ENCODE data around the gene UIMC1. TPM values are rescaled to one million over a fixed set of nuclear protein-coding genes. Genes with fewer than 3 reads are reported as not detected.
A peak's percentile ranks its signal among the peaks of the same experiment; 100 is the strongest.
"Not testable (repeated sequence)": the region's sequence is repeated elsewhere in the genome, so short reads cannot be mapped to it uniquely, and the experiment has no call there.

UIMC1 gene
- total RNA-seq, 4 donors from 2014 or later = 40.2 to 56.7 (median 44.6) TPM

DNA sequence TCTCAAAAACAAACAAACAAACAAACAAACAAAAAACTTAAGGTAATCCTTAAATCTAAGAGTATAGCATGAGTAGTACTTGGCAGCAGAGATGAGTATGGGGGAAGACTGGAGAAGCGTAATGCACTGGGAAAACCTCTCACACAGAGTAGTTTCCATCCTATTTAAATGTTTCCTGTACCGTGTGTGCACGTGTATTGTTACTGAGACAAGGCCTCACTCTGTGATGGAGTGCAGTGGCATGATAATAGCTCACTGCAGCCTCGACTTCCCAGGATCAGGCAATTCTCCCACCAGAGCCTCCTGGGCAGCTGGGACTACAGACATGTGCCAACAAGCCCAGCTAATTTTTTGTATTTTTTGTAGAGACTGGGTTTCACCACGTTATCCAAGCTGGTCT is 2.9 kb downstream of the UIMC1 start:
- no peak for DNase-seq (ENCODE audit: low spot score in 2 of 2)
- peaks cover 0 to 23% (median 16%) of the 10 kb centered on the region in 4 donors for H3K4me1 ChIP-seq
- TF ChIP-seq CTCF (IDR thresholded peaks at IDR 0.05) = no peak
- TF ChIP-seq POLR2A (IDR thresholded peaks at IDR 0.05) = no peak
- no peak for TF ChIP-seq EP300 (IDR thresholded peaks at IDR 0.05)
- H3K4me3 ChIP-seq = no peak overlapping the region
- H3K9me3 ChIP-seq = peaks cover 0 to 2% (median 0%) of the 10 kb centered on the region in 4 donors
- H3K36me3 ChIP-seq = no peaks in the 10 kb centered on the region
- WGBS, 2 donors = 64 to 69% methylated on average over 5 of the region's 5 CpGs
- no peaks in the 10 kb centered on the region for H3K27me3 ChIP-seq
- no peak overlapping the region for H3K27ac ChIP-seq

- H3K27ac ChIP-seq; H3K36me3 ChIP-seq; H3K27me3 ChIP-seq; H3K4me3 ChIP-seq; DNase-seq (ENCODE audit: low spot score in 2 of 2); H3K9me3 ChIP-seq: not testable (repeated sequence)
- peaks cover 0 to 17% (median 5%) of the 10 kb centered on the region in 4 donors for H3K4me1 ChIP-seq
Measured at GRCh38 chr5:176999526-176999925, 7.1 kb downstream of the UIMC1 start.

DNA sequence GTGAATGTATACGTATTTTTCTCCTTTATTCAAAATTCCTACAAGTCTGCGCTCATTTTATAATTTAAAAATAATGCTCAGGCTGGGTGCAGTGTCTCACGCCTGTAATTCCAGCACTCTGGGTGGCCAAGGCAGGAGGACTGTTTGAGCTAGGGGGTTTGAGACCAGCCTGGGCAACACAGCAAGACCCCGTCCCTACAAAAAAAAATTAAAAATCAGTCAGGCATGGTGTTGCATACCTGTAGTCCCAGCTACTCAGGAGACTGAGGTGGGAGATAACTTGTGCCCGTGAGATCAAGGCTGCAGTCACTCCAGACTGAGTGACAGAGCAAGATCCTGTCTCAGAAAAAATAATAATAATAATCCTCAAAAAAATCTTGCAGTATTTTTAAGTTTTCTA is 7.8 kb downstream of the UIMC1 start:
- Histone ChIP-seq H3K4me3 (no peak overlapping the region), H3K27me3 (no peaks in the 10 kb centered on the region), H3K9me3 (peaks cover 0 to 14% (median 0%) of the 10 kb centered on the region in 4 donors), H3K27ac (no peak overlapping the region), H3K4me1 (peaks cover 0 to 10% (median 2%) of the 10 kb centered on the region in 4 donors), H3K36me3 (peaks cover 0 to 8% (median 0%) of the 10 kb centered on the region in 3 donors)
- no peak for TF ChIP-seq CTCF (IDR thresholded peaks at IDR 0.05)
- no peak for TF ChIP-seq POLR2A (IDR thresholded peaks at IDR 0.05)
- no peak for TF ChIP-seq EP300 (IDR thresholded peaks at IDR 0.05)
- 97% methylated on average over 5 of the region's 5 CpGs for WGBS, 2 donors
- no peak for DNase-seq (ENCODE audit: low spot score in 2 of 2)

DNA sequence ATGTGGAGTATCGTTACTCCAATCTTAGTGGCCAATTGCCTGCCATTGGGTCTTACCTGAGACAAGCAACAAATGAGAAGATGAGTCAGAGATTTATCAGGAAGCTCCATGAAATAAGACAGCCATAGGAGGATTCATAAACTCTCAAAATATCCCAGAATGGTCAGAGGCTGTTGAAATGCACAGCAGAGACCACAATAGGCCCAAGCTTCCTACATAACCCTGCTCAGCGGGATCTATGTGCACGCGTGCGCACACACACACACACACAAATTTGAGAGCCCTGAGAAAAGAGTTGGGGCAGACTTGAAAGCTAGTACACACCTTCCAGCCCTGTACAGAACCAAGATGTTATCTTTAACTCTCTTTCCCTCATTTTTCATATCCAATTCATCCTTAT is 9.8 kb downstream of the UIMC1 start:
- H3K4me1 ChIP-seq = peaks cover 0 to 6% (median 0%) of the 10 kb centered on the region in 4 donors
- no peak for DNase-seq (ENCODE audit: low spot score in 2 of 2)
- peaks cover 0 to 8% (median 0%) of the 10 kb centered on the region in 3 donors for H3K36me3 ChIP-seq
- H3K9me3 ChIP-seq = peaks cover 0 to 17% (median 0%) of the 10 kb centered on the region in 4 donors
- 92 to 95% methylated on average over 5 of the region's 5 CpGs for WGBS, 2 donors
- no peak overlapping the region for H3K27ac ChIP-seq
- no peak overlapping the region for H3K4me3 ChIP-seq
- no peak for TF ChIP-seq EP300 (IDR thresholded peaks at IDR 0.05)
- TF ChIP-seq CTCF (IDR thresholded peaks at IDR 0.05) = no peak
- no peak for TF ChIP-seq POLR2A (IDR thresholded peaks at IDR 0.05)
- H3K27me3 ChIP-seq = no peaks in the 10 kb centered on the region

DNA sequence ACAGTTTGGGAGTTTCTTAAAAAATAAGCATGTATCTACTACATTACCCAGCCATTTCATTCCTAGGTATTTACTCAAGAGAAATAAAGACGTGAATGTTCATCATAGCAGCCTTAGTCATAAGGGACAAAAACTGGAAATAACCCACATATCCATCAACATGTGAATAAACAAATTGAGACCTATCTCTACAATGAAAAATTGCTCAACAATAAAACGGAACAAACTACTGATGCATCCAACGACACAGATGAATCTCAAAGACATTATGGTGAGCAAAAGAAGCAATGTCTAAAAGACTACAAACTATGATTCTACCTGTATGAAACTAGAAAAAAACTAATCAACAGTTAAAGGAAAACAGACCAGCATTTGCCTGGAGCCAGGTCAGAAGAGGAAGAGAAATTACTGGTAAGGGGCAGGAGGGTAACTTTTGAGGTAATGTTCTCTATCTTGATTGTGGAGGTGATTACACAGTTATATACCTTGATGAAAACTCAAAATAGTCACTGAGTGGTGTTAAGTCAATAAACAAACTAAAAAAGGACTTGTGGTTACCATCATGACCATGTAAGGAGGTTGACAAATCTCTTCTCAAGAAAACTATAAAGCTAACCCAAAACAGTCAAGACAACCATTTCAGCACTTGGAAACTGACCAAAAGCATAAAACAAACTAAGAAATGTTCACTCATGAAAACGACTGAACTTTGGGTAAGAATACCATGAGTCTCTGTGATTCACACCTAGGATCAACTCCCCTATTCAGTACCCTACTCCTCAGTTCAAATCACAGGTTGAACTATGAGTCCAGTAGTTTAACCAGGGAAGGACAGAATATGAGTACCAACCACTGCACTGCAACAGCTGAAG is 10.4 kb downstream of the UIMC1 start:
- no peaks in the 10 kb centered on the region for H3K27me3 ChIP-seq
- 51 to 52% methylated on average over 4 of the region's 4 CpGs for WGBS, 2 donors
- peaks cover 0 to 6% (median 0%) of the 10 kb centered on the region in 4 donors for H3K4me1 ChIP-seq
- no peak for DNase-seq (ENCODE audit: low spot score in 2 of 2)
- H3K4me3 ChIP-seq = no peak overlapping the region
- H3K27ac ChIP-seq = peak overlapping the region in 1 of 4 donors; percentile 18
- peaks cover 0 to 17% (median 0%) of the 10 kb centered on the region in 4 donors for H3K9me3 ChIP-seq
- peaks cover 0 to 8% (median 0%) of the 10 kb centered on the region in 3 donors for H3K36me3 ChIP-seq
- TF ChIP-seq CTCF (IDR thresholded peaks at IDR 0.05) (no peak), EP300 (IDR thresholded peaks at IDR 0.05) (no peak), POLR2A (IDR thresholded peaks at IDR 0.05) (no peak)

Measured in tibial nerve (tissue), 4 donors.